K562 (cell line): Measurements from ENCODE around the gene MEIG1. TPM values are rescaled to one million over a fixed set of nuclear protein-coding genes. Genes with fewer than 3 reads are reported as not detected.

ENCODE experiments used
- DPF2 ChIP-seq: fragments of 450-650 bp; IDR thresholded peaks from 2 replicates; pipeline ENCODE4 v1.6.1; 2016
- EGR1 ChIP-seq: fragments of 450-650 bp; conservative IDR thresholded peaks from 2 replicates; pipeline ENCODE4 v1.6.1; 2017; ENCODE audit warnings: mild to moderate bottlenecking
- FOXP1 ChIP-seq: sonication (generic); formaldehyde crosslinking; IDR thresholded peaks from 2 replicates; pipeline ENCODE4 v1.8.0; 2022; ENCODE audit warnings: mild to moderate bottlenecking, missing genetic modification reagents
- GABPB1 ChIP-seq: sonication (generic); formaldehyde crosslinking; IDR thresholded peaks from 2 replicates; pipeline ENCODE4 v1.8.0; 2022; ENCODE audit warnings: mild to moderate bottlenecking, missing genetic modification reagents
- GATAD2A ChIP-seq: fragments of 450-650 bp; IDR thresholded peaks from 2 replicates; pipeline ENCODE4 v1.6.1; 2017
- KDM4B ChIP-seq, 2 experiments: fragments of 450-650 bp in 1 of 2; sonication (generic) in 1 of 2; IDR thresholded peaks; 2 replicates each; pipeline ENCODE4 v1.6.1; 2016 to 2017; ENCODE audit warnings: borderline replicate concordance in 2 of 2, antibody characterized with exemption in 1 of 2, low read depth in 1 of 2, mild to moderate bottlenecking in 1 of 2
- KLF1 ChIP-seq: fragments of 450-650 bp; IDR thresholded peaks from 2 replicates; pipeline ENCODE4 v1.6.1; 2016; ENCODE audit warnings: missing genetic modification characterization, missing compliant biosample characterization
- LEF1 ChIP-seq: fragments of 450-650 bp; IDR thresholded peaks from 2 replicates; pipeline ENCODE4 v1.6.1; 2016; ENCODE audit warnings: mild to moderate bottlenecking
- MCM5 ChIP-seq: fragments of 450-650 bp; IDR thresholded peaks from 2 replicates; pipeline ENCODE4 v1.6.1; 2016; ENCODE audit warnings: low read depth
- NBN ChIP-seq: fragments of 450-650 bp; IDR thresholded peaks from 2 replicates; pipeline ENCODE4 v1.6.1; 2016; ENCODE audit warnings: low read depth, mild to moderate bottlenecking
- SMARCA5 ChIP-seq: fragments of 450-650 bp; IDR thresholded peaks from 2 replicates; pipeline ENCODE4 v1.6.1; 2016
- STAT5A ChIP-seq: IDR thresholded peaks from 2 replicates; pipeline ENCODE4 v1.6.1; 2012; ENCODE audit warnings: low read length, inconsistent platforms, borderline replicate concordance
- TAL1 ChIP-seq: fragments of 450-650 bp; IDR thresholded peaks from 2 replicates; pipeline ENCODE4 v1.6.1; 2016; ENCODE audit warnings: mild to moderate bottlenecking
- TEAD2 ChIP-seq: fragments of 450-650 bp; IDR thresholded peaks from 2 replicates; pipeline ENCODE4 v1.6.1; 2016; ENCODE audit warnings: missing genetic modification characterization, control low read depth, missing compliant biosample characterization
- TRIM24 ChIP-seq, 2 experiments: fragments of 450-650 bp; IDR thresholded peaks; 2 replicates each; pipeline ENCODE4 v1.6.1; 2016
- ZEB2 ChIP-seq: fragments of 450-650 bp; IDR thresholded peaks from 2 replicates; pipeline ENCODE4 v1.6.1; 2016
- ZKSCAN1 ChIP-seq: fragments of 150-350 bp; IDR thresholded peaks from 2 replicates; pipeline ENCODE4 v1.6.1; 2016; ENCODE audit warnings: low read depth, low read length
- ZNF175 ChIP-seq: fragments of 200-800 bp; sonication (Bioruptor generic); IDR thresholded peaks from 2 replicates; pipeline ENCODE4 v1.6.1; 2016; ENCODE audit warnings: low read depth, mild to moderate bottlenecking, missing genetic modification characterization, missing compliant biosample characterization
- ZNF253 ChIP-seq: fragments of 250-450 bp; sonication (Bioruptor Pico); conservative IDR thresholded peaks from 2 replicates; pipeline ENCODE4 v1.6.1; 2021; ENCODE audit warnings: mild to moderate bottlenecking
- polyA plus RNA-seq, 8 experiments: library from polyadenylated mRNA; depleted of rRNA in 4 of 8; stranded (reverse) in 5 of 8; unstranded in 3 of 8; fragments of >200 nt; fragmentation: Nextera tagmentation in 2 of 8; fragmentation: Illumina TruSeq in 1 of 8; extraction: Ambion mirVana in 2 of 8; extraction: Trizol in 1 of 8; gene quantifications; 2 replicates each; pipeline versions ENCODE4 v1.2.1 to v1.2.3, GENCODE V29; 2011 to 2014; ENCODE audit warnings: inconsistent platforms in 1 of 8, missing spikeins in 1 of 8
- total RNA-seq, 7 experiments: library from RNA; depleted of rRNA in 6 of 7; stranded (reverse); fragments of >200 nt in 6 of 7; fragmentation: Illumina TruSeq in 2 of 7; extraction: Trizol in 2 of 7; gene quantifications; 2 replicates each; pipeline versions ENCODE4 v1.2.1 to v1.2.3, GENCODE V29; 2011 to 2021; ENCODE audit warnings: low replicate concordance in 1 of 7
- TF ChIP-seq, protein P1 (sequence below), 2 experiments: fragments of 450-650 bp; conservative IDR thresholded peaks; 2 replicates each; pipeline ENCODE4 v1.6.1; 2017; ENCODE audit warnings: mild to moderate bottlenecking in 2 of 2, moderate library complexity in 2 of 2
- TF ChIP-seq, protein P2 (sequence below): sonication (generic); formaldehyde crosslinking; IDR thresholded peaks from 2 replicates; pipeline ENCODE4 v1.8.0; 2022; ENCODE audit warnings: missing genetic modification reagents, mild to moderate bottlenecking, moderate library complexity, borderline replicate concordance
- TF ChIP-seq, protein P3 (sequence below): fragments of 450-650 bp; IDR thresholded peaks from 2 replicates; pipeline ENCODE4 v1.6.1; 2016

Gene MEIG1
- total and polyA plus RNA-seq, 9 of the 15 experiments (the other 6 are each of a cell fraction or from before 2014, with no cell fraction given): 0.19 to 1.7 (median 0.54) TPM; not detected in 3

DNA sequence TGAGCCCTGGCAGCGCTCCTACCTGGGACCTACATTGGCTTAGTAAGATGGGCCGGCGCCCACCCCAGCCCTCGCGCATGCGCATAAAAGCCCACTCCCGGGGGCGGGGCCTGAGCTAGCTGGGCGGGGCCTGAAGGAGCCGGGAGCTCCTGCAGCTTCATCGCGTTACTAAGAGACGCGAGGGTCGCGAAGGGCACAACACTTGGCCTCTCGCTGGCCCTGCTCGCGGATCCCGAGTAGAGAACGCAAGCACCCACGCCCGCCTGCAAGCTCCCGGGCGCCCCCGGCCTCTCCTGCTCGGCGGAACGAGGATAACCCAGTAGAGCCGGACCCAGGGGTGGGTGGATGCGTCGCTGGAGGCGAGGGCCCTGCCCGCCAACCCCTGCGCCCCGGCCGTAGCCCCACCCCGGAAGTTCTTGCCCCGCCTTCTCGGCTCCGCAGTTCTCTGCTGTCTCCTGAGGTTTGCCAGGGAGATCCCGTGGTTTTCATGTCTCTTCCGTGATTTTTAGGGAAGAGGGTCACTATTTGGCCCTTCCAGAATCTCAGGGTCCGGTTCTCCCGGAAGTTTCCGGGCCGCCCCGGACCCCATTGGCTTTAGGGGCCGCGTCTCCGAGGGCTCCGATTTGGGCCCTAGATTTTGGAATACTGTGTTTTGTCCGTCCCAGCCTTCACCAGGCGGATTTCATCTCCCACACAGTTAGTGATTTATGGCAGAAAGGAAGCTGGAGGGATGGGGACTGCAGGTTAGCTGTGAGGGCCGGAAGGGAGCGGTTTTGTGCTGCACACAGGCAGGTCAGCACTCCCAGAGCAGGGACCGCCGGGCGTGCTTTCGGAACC lies at the start of gene MEIG1 (continued):
- TF ChIP-seq TRIM24 (IDR thresholded peaks at IDR 0.05) (peak in 1 of 2 experiments; percentile 98; a peak in 2 of 4 replicates), STAT5A (peak; percentile 27; the same call in 1 of the 2 replicates), ZKSCAN1 (0 out of 2 replicates have a peak, but pooled peaks have one; percentile 10), FOXP1 (CRISPR knock-in tag) (peak; percentile 47; the same call in 1 of the 2 replicates), MCM5 (no peak), ZNF253 (CRISPR knock-in tag) (no peak), GABPB1 (CRISPR knock-in tag) (peak; percentile 98), TEAD2 (no peak), EGR1 (peak; percentile 60), ZNF175 (CRISPR knock-in tag) (0 out of 2 replicates have a peak, but pooled peaks have one; percentile 19), ZEB2 (peak; percentile 97), TAL1 (no peak), KDM4B (IDR thresholded peaks at IDR 0.05; ENCODE audit: borderline replicate concordance in 2 of 2, low read depth in 1 of 2) (peak in 1 of 2 experiments; percentile 83; a peak in 1 of 4 replicates), KLF1 (tag) (peak; percentile 10; the same call in 1 of the 2 replicates), GATAD2A (no peak), LEF1 (peak; percentile 64; the same call in 1 of the 2 replicates), SMARCA5 (no peak), DPF2 (no peak), NBN (peak; percentile 58; the same call in 1 of the 2 replicates)
- TF ChIP-seq, protein P1, sequence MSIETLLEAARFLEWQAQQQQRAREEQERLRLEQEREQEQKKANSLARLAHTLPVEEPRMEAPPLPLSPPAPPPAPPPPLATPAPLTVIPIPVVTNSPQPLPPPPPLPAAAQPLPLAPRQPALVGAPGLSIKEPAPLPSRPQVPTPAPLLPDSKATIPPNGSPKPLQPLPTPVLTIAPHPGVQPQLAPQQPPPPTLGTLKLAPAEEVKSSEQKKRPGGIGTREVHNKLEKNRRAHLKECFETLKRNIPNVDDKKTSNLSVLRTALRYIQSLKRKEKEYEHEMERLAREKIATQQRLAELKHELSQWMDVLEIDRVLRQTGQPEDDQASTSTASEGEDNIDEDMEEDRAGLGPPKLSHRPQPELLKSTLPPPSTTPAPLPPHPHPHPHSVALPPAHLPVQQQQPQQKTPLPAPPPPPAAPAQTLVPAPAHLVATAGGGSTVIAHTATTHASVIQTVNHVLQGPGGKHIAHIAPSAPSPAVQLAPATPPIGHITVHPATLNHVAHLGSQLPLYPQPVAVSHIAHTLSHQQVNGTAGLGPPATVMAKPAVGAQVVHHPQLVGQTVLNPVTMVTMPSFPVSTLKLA (conservative IDR thresholded peaks at IDR 0.05): peak; percentile 66 to 77
- TF ChIP-seq, protein P2, sequence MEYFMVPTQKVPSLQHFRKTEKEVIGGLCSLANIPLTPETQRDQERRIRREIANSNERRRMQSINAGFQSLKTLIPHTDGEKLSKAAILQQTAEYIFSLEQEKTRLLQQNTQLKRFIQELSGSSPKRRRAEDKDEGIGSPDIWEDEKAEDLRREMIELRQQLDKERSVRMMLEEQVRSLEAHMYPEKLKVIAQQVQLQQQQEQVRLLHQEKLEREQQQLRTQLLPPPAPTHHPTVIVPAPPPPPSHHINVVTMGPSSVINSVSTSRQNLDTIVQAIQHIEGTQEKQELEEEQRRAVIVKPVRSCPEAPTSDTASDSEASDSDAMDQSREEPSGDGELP: peak; percentile 66
- TF ChIP-seq, protein P3, sequence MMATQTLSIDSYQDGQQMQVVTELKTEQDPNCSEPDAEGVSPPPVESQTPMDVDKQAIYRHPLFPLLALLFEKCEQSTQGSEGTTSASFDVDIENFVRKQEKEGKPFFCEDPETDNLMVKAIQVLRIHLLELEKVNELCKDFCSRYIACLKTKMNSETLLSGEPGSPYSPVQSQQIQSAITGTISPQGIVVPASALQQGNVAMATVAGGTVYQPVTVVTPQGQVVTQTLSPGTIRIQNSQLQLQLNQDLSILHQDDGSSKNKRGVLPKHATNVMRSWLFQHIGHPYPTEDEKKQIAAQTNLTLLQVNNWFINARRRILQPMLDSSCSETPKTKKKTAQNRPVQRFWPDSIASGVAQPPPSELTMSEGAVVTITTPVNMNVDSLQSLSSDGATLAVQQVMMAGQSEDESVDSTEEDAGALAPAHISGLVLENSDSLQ: peak; percentile 96
